ENCODE measurements around the gene SCG3. TPM values are rescaled to one million over a fixed set of nuclear protein-coding genes. Genes with fewer than 3 reads are reported as not detected.
"Not testable (repeated sequence)": the region's sequence is repeated elsewhere in the genome, so short reads cannot be mapped to it uniquely, and the experiment has no call there.

The SCG3 gene
- not detected for total RNA-seq

DNA sequence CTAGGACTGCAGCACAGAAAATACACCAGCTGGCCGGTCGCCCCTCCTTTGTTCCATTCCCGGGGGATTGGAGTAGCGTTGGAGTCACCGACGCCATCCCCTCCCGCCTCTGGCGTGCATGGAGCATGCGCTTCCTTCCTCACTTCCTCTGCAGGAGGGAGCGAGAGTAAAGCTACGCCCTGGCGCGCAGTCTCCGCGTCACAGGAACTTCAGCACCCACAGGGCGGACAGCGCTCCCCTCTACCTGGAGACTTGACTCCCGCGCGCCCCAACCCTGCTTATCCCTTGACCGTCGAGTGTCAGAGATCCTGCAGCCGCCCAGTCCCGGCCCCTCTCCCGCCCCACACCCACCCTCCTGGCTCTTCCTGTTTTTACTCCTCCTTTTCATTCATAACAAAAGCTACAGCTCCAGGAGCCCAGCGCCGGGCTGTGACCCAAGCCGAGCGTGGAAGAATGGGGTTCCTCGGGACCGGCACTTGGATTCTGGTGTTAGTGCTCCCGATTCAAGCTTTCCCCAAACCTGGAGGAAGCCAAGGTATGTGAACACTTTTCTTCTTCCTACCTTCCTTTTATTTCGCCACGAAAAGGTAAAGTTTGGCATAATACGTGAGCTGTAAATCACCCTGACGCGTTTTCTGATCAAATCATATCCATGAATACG is at the start of gene SCG3:
Gene SCG3 (plus strand): TSS at position 201 of the 661 bp plus-strand sequence. CDS start 253 bp downstream, at position 454.
- DNase-seq: peak; percentile 37

DNA sequence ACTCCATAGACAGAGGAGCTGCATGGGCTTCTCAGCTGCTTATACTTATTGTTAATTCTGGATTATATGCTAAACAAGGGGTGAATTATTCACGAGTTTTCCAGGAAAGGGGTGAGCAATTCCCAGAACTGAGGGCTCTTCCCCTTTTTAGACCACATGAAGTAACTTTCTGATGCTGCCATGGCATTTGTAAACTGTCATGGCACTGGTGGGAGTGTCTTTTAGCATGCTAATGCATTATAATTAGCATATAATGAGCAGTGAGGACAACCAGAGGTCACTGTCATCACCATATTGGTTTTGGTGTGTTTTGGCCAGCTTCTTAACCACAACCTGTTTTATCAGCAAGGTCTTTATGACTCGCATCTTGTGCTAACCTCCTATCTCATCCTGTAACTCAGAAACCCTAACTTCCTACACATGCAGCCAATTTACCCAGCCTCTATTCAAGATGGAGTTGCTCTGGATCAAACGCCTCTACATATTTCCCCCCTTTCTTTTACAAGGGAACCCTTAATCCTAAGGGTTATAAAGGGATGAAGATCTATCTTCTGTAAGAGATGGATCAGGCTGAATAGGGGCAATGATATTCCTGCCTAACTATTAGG is 46.6 kb upstream of the SCG3 start:
- no peak for DNase-seq

DNA sequence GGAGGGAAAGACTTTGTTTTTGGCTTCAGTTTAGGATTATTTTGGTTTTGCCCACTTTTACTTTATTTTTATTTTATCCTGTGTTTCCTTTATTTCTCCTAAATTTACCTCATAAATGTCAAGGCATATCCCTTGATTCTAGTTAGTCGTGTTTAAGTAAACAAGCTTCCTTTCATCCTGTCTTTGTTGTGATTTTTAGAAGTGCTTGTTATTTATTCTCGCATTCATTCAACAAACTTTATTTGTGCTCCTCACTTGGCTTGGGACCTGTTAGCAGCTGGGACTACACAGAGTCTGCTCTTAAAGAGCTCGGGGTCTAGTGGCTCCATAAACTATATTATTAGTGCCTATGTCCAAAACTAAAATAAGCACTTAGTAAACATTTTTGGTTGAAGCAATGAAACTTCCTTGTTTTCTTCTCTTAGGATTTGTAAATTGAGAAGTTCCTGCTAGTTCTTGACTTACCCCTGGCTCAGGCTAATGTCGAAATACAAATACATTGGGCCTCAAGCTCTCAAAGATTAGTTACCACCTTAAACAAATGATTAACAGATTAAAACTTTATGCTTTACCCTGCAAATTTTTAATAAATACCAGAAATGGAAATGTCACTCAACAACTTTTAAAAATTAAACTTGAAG is 39.7 kb upstream of the SCG3 start:
- DNase-seq: no peak

DNA sequence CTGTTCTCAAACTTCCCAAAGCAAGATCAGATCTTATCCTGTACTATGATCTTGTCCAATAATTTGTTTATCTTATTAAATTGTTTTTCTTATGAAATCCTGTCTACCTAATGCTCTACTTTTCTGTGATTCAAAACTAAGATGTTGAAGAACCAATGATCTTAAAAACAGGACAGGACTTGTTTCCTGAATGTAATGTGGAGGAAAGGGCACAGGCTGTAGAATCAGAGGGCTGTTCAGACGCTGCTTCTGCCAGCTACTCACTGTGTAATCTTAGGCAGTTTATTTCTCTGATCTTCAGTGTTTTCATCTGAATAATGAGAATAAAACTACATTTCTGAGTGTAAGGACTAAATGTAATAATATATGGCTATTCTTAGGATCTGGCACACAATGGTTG is 38.6 kb upstream of the SCG3 start:
- no peak for DNase-seq

DNA sequence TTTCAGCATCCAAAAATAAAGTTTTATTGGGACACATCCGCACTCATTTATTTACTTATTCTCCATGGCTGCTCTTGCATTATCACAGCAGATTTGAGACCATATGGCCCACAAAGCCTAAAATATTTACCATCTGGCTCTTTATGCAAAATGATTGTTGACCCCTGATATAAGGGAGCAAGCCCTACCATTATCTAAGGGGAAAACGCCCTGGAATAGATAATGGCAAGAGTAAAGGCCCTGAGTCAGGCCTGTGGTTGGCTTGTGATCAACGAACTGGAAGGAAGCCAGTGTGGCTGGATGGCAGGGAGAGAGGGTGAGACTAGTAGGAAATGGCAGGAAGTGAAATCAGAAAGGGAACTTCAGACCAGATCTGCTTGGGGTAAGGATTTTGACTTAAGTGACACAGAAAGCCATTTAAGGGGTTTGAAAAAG is 34.2 kb upstream of the SCG3 start:
- DNase-seq: no peak

DNA sequence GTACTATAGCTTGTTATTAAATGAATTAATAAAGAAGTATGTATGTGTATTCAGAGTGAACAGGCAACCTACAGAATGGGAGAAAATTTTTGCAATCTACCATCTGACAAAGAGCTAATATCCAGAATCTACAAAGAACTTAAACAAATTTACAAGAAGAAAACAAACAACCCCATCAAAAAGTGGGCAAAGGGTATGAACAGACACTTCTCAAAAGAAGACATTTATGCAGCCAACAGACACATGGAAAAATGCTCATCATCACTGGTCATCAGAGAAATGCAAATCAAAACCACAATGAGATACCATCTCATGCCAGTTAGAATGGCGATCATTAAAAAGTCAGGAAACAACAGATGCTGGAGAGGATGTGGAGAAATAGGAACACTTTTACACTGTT is 33.2 kb upstream of the SCG3 start:
- not testable (repeated sequence) for DNase-seq

DNA sequence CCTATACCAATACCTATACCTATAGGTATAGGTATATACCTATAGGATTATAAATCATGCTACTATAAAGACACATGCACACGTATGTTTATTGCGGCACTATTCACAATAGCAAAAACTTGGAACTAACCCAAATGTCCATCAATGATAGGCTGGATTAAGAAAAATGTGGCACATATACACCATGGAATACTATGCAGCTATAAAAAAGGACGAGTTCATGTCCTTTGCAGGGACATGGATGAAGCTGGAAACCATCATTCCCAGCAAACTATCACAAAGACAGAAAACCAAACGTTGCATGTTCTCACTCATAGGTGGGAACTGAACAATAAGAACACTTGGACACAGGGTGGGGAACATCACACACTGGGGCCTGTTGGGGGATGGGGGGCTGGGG is 32.7 kb upstream of the SCG3 start:
- DNase-seq: not testable (repeated sequence)

DNA sequence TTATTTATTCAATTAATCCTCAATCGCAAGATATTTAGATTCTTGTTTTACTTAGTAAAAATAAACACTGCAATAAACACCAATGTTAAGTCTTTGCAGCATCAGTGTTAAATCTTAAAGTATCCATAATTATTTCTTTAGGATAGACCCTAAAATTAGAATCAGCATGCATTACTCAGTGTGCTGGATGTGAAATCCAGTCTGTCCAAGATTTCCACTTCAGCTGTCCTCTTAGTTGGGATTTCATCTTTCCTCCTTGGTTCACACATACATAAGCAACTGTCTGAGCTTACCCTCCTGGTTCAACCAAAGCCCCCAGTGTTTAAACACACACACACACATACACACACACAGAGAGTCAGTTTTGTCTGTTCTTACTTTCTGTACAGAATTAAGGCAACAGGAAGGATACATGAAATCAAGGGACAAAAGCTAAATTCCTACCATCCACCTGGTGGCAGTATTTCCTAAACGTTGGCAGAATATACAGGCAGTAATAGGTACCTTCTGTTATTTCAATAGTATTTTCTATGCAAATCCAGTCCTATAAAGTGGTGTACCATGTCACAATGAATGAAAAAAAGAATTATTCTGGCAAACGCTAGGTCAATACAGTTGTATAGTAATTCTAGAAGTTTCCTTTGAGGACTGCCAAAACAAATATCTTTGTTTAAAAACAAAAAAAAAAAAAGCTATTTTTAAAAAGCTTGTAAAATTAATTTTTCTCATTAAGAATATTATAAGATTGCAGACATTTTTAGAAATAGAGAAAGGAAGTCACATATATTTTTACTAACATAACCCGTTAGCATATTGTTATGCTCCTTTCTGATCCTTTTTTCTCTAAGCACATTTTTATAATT is 31.4 kb upstream of the SCG3 start:
- DNase-seq: peak; percentile 31

DNA sequence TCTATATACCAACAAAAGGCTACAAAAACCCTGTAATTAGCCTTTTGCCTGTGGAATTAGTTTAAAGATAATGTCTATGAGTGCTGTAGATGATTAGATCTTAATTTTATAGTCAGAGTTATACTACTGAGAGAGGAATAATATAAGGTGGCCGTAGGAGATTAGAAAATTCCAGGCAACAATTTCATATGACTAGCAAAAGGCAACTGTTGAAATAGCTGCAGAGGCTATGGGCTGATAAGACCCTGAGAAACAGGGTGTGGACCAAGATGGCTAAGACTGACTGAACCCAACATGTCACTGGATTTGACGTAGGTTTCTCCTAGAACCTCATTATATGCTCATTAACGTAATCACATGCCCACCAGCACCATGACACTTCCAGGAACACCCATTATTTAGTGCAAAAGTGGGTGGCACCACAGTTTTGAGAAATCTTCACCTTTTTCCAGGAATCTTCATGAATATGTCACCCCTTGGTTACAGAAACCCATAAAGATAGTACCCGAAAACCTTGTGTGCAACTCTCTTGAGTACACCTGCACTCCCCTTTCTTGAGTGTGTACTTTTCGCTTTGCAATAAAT is 29.1 kb upstream of the SCG3 start:
- DNase-seq: no peak

DNA sequence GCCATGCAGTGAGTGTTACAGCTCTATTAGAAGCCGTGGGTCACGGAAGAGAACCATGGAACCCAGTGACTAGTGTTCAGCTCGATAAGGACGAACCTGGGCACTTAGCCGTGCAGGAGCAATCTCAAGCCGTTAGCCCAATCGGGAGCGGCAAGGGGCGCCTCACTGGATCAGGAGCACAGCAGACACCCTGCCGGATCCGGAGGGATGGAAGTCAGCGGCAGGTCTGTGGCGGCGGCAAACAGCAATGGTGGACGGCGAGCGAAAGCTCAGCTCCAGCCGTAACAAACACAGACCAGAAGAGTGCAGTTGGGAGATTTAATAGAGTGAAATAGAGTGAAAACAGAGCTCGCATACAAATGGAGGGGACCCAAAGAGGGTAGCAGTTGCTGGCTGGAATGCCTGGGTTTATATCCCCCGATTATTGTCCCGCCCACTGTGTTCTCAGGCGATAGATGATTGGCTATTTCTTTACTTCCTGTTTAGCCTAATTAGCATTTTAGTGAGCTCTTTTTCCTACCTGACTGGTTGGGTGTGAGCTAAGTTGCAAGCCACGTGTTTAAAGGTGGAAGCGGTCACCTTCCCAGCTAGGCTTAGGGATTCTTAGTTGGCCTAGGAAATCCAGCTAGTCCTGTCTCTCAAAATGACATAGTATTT is 25.8 kb upstream of the SCG3 start:
- DNase-seq: not testable (repeated sequence)

DNA sequence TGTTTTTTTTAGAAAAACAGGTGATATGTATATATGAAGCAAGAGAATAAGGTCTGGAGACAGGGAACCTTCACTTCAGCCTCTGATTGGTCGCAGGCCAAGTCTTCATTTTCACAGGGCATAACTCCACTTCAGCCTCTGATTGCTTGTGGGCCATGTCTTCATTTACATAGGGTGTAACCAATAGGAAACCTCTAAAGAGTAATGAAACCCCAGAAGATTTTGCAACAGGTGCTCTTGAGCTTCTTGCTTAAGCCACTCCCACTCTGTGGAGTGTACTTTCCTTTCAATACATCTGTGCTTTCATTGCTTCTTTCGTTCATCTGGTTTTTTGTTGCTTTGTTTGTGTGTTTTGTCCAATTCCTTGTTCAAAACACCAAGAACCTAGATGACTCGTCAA is 22.6 kb upstream of the SCG3 start:
- no peak for DNase-seq

DNA sequence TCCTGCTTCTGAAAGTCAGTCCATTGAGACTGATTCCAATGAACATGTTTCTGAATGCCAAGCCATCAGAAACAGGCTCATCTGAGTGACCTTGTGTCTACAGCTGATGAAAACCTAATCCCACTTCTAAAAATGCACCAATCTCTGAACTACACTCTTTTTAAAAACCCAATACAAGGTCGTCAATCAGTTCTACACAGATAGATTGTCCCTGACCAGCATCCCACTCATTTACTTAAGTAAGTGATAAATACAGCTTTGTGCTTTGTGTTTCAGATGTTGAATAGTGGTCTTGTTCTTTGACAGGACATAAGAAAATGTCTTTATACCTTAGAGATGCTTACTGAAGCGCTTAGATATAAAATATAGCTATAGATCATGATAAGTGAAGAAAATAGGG is 20.2 kb upstream of the SCG3 start:
- no peak for DNase-seq

DNA sequence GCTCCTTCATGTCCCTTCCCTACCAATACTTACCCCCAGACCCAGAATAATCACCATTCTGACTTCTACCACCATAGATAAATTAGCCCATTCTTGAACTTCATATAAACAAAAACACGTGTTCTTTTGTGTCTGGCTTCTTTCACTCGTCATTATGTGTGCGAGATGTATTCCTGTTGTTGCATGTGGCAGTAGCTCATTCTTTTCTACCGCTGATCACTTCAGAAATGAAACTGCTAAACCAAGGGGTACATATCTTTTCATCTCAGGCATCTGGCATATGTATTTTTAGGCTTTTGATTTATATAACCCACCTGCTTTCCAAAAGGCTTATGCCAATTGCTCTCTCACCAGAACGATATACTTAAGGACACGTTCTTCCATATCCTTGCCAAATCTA is 13.8 kb upstream of the SCG3 start:
- no peak for DNase-seq

DNA sequence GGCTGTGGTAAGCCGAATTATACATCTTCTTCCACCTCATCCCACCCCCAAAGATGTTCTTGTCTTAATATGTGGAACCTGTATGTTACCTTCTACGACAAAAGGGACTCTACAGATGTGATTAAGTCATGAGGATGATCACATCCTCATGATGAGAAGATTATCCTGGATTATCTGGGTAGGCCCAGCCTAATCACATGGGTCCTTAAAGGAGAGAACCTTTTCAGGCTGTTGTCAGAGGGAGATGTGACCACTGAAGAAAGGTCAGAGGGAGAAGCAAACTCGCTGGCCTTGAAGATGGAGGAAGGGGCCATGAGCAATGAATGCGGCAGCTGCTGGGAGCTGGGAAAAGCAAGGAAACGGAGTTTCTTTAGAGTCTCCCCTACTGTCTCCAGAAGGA is 12.9 kb upstream of the SCG3 start:
- DNase-seq: no peak

DNA sequence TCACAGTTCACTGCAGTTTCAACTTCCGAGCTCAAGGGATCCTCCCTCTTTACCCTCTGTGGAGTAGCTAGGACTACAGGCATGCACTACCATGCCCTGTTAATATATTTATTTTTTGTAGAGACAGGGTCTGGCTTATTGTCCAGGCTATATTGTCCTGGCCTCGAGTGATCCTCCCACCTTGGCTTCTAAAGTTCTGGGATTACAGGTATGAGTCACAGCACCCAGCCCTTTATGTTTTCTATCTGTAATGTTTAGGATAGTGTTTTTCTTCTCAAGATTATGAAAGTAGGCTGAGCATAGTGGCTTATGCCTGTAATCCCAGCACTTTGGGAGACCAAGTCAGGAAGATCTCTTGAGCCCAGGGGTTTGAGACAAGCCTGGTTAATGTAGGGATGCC is 11.9 kb upstream of the SCG3 start:
- DNase-seq: no peak

DNA sequence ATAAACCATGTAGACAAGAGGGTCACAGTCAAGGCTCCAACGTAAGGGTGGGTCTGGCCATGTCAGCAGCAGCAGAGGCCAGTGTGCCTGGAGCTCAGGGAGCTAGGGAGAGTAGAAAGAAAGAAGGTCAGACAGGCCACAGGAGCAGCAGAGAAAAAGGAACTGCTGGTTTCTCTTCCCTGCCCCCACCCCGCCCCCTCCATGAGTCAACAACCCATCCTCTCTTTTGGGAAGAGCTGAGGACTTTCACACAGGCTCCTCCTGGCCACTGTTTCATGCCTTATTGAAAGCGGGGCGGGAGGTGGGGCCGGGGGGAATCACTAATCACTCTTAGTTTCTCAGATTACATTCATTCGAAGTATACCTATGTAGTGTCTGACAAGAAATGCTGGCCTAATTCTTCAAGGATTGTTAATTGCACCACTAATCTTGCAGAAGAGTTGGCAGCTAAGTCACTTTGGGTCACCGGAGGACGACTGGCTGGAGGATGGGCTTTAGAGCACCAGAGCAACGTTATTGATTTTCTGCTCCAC is 9.1 kb upstream of the SCG3 start:
- DNase-seq: no peak

DNA sequence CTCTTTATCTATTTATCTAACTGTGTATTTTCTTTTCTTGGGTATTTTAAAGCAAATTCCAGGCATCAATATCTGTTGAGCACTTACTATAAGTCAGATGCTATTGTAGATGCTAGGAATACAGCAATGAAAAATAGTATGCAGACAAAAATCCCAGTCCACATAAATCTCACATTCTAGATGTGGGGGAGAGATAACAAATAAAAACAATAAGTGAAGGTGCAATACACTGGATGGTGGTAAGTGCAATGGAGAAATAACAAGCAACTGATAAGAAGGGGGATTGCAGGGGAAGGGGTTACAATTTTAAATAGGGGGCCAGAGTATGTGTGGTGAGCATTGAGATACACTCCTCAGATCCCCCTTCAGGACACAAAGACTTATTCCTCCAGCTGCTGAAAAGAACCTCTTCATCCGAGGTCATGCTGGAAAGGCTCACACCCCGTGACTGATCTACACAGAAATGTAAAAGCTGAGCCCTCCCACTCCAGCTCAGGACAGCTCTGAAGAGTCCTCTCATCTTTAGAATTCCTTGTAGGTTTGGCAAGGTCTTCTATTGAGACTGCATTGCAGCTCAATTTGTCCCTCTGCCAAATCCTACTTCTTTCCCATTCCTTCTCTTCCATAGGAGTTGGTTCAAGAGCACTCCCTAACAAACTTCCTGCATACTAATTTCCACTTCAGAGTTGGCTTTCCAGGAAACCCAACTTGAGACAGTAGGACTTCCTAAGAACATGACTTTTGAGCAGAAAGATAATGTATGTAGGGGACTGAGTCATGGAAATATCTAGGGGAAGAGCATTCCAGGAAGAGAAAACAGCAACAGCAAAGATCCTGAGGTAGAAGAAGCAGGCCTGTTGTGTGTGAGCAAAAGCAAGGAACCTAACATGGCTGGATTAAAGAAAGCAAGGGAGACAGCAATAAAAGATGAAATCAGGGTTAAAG is 8.1 kb upstream of the SCG3 start:
- no peak for DNase-seq

DNA sequence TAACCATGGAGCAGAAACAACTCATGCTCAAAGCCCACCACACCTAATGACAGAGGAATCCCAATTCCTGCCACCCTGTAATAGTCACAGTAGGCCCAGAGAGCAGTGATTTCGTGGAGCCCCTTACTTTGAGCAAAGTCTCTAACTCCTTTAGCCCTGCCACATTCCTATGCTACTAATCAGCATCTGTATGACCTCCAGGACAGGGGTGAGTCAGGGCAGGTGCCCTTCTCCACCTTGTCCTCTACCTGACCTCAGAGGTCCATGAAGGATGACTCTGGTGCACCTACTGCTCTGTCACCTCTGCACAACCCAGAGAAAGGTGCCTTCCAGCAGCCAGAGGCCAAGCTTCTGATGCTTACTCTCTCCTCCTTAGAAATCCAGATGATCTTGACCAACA is 6.1 kb upstream of the SCG3 start:
- DNase-seq: no peak

DNA sequence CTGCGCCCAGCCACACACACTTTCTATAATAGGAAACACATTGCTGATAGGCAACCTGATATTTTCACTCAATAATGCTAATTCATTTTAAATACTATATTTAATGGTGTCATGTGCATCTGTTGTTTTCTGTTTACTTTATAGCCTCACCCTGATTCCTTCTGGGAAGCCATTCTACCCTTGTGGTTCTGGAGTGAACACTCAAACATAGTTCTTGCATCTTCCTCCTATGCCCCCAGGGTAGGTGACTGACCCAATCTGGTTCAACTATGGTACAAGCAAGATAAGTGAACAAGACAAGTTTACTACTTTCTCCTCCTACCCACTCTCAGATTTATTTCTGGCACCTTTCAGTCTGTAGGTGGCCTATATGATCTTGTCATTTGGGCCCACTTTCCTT is 4.3 kb upstream of the SCG3 start:
- no peak for DNase-seq

DNA sequence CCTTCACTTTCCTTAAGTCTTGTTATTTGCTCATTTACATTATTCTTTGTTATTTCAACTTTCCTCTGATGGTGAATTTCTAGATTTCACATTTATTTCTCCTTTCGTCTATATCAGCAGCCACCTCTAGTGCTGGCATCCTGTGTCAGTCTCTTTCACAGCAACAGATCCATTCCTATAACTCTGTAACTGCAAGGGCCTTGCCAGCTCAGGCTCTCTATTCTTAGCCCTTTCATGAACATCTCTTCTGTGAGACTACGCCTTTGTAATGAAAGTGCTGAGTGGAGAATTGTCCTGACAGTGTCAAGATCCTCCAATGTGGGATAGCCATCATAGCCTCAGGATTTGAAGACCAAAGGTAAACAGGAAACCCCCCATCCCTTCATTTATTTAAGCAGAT is 3.9 kb upstream of the SCG3 start:
- no peak for DNase-seq

DNA sequence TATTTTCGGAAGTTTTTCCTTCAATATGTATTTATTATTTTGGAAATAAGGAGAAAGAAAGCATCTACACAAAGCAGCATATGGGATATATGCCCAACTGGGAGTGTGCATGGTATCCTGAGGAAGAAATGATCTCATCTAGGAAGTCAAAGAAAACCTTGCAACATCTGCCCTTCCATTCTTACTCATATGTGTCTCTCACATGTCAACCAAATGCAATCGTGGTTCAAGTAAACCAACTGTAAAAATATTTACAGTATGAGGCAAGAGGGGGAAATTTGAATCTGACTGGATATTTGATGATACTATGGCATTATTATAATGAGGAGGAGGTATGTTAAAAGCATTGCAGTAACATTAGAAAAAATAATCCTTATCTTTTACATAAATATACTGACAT is 3.2 kb upstream of the SCG3 start:
- DNase-seq: no peak
